ENCODE results near the gene SRC.

Gene SRC

DNA sequence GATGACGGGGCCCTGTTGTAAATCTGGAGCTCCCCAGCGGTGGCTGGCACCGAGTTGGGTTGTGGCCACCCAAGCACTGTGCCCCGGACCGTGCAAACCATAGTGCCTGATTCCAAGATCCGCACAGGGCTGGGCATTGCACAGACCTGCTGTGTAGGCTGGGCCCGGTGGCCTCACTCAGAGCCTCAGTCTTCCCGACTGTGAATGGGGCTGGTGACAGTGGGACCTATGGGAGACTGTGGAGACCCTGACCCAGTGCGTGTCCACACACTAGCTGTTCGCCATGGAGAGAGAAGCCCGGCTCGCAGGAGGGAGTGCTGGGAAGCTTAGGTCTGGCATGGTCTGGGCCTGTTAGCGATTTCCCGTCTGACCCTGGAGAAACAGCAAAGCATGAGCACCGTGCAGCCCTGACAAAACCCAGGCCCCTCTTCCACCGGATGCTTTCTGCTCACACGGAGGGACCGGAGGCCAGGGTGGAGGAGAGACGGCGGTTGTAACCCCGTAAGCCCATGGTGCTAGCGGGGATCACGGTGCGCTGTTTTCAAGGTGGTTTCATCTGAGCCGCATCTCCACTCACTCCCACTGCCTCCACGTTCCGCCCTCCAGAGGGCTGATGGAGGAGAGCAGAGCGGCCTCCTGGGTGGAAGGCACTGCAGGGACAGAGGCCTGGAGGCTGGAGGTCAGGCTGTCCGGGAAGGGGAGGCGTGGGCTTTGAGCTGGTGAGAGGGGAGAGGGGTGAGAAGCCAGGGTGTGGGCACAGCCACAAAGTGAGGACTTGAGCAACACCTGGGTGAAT, 52.2 kb downstream of the SRC start:
- DNase-seq: no peak

DNA sequence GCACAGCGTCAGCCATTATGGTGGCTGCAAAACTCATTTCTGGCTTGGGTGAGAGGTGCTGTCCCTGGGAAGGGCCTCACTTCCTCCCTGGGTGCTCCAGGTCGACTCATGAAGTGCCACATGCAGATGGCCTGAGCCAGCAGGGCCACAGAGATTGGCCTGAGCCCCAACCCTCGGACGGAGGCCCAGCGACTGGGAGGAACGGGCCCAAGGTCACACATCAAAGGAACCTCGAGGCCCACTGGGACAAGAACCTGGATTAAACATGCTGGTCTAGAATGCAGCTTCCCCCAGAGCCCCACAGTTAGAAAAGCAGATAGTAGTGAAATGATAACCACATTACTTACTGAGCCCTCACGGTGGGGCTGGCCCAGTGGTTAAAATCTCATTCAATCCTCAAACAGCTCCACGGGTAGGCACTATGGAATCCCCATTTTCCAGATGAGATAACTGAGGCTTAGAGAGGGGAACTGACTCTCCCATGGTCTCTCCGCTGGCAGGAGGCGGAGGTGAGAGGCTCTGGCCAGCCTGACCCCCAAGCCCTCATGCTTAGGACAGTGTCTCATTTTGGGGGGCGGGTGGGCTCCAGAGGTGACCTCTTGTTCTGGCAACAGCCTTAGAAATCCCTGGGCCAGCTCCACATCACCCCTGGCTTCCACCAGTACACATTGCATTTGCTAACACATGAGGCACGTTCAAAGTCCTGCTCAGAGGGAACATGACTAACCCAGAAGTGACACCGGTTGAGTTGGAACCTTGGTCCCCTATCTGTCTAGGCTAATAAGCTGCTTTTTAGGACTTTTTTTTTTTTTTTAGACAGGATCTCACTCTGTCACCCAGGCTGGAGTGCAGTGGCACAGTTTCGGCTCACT, 53.0 kb downstream of the SRC start:
- DNase-seq: no peak

DNA sequence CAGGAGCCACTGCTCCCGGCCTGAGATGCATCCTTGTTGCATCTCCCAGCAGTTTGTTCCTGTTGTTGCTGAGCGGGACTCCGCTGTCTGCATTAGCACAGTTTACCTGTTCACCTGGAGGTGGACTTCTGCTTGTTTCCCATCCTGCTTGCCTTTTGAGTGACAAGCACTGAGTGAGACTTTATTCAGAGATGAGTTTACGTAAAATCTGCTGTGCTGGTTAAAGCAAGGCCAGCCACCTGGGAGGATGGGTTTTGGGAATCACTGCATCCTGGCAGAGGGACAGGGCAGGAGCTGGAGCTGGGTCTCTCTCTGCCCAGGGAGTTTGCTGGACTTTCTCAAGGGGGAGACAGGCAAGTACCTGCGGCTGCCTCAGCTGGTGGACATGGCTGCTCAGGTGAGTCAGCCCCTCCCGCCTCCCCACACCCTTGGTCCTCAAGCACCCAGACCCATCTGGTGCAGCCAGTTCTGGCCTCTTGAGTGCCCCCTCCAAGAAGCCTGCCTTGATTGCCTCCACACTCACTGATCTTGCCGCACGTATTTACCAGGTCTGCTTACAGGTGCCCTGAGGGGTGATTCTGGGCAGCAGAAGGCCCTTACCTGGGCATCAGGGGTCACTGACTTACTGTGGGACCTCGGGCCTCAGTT, 55.5 kb downstream of the SRC start:
- no peak for DNase-seq

DNA sequence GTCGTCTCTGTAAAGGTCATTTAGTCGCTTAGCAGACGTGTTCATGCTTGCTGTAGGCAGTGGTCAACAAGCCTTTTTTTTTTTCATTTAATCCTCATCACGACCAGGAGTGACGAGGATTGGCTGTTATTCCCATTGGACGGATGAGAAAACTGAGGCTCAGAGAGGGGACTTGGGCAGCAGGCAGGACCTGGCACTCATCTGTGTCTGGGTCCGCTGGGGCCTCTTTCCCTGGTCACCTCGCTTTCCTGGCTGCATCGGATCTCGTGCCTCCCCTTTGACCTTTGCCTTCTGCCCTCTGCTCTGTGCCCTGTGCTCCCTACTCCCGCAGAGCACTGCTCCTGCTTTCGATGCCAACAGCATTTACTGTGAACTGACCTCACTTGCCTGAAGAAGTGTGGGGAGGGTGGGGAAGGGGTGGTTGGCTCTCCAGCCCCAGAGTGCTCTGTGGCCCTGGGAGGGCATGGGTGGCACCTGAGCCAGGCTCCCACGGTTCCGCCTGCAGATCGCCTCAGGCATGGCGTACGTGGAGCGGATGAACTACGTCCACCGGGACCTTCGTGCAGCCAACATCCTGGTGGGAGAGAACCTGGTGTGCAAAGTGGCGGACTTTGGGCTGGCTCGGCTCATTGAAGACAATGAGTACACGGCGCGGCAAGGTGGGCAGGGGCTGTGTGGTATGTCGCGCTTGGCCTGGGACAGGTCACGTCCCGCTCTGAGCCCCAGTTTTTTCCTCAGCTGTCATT, 56.2 kb downstream of the SRC start:
- DNase-seq: no peak

DNA sequence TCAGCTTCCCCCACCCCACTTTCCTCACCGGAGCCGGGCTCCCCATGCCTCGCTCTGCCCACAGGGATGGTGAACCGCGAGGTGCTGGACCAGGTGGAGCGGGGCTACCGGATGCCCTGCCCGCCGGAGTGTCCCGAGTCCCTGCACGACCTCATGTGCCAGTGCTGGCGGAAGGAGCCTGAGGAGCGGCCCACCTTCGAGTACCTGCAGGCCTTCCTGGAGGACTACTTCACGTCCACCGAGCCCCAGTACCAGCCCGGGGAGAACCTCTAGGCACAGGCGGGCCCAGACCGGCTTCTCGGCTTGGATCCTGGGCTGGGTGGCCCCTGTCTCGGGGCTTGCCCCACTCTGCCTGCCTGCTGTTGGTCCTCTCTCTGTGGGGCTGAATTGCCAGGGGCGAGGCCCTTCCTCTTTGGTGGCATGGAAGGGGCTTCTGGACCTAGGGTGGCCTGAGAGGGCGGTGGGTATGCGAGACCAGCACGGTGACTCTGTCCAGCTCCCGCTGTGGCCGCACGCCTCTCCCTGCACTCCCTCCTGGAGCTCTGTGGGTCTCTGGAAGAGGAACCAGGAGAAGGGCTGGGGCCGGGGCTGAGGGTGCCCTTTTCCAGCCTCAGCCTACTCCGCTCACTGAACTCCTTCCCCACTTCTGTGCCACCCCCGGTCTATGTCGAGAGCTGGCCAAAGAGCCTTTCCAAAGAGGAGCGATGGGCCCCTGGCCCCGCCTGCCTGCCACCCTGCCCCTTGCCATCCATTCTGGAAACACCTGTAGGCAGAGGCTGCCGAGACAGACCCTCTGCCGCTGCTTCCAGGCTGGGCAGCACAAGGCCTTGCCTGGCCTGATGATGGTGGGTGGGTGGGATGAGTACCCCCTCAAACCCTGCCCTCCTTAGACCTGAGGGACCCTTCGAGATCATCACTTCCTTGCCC, 57.4 kb downstream of the SRC start:
- no peak for DNase-seq

DNA sequence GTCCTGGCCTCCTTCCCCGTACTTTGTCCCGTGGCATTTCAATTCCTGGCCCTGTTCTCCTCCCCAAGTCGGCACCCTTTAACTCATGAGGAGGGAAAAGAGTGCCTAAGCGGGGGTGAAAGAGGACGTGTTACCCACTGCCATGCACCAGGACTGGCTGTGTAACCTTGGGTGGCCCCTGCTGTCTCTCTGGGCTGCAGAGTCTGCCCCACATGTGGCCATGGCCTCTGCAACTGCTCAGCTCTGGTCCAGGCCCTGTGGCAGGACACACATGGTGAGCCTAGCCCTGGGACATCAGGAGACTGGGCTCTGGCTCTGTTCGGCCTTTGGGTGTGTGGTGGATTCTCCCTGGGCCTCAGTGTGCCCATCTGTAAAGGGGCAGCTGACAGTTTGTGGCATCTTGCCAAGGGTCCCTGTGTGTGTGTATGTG, 58.5 kb downstream of the SRC start:
- DNase-seq: no peak

DNA sequence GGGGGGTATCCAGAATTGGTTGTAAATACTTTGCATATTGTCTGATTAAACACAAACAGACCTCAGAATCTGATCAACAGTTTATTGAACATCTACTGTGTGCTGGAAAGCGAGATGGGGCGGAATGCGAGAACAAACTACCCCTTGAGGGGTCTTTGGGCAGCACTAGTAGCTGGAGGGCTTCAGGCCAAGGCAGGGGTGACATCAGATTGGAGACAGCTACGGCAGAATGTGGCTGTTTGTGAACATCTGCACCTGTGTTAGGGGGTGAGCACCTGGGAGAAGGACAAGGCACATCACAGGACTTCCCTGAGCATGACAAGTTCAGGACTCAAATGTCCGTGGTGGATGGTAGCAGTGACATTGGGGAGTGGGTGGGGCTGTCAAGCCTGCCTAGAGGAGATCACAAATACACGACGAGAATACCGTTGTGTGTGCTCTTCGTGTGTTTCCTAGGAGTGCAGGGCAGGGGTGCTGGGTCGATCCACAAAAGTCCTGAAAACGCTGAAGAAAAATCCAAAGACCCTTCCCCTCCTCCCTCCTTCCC, 59.5 kb downstream of the SRC start:
- no peak for DNase-seq

DNA sequence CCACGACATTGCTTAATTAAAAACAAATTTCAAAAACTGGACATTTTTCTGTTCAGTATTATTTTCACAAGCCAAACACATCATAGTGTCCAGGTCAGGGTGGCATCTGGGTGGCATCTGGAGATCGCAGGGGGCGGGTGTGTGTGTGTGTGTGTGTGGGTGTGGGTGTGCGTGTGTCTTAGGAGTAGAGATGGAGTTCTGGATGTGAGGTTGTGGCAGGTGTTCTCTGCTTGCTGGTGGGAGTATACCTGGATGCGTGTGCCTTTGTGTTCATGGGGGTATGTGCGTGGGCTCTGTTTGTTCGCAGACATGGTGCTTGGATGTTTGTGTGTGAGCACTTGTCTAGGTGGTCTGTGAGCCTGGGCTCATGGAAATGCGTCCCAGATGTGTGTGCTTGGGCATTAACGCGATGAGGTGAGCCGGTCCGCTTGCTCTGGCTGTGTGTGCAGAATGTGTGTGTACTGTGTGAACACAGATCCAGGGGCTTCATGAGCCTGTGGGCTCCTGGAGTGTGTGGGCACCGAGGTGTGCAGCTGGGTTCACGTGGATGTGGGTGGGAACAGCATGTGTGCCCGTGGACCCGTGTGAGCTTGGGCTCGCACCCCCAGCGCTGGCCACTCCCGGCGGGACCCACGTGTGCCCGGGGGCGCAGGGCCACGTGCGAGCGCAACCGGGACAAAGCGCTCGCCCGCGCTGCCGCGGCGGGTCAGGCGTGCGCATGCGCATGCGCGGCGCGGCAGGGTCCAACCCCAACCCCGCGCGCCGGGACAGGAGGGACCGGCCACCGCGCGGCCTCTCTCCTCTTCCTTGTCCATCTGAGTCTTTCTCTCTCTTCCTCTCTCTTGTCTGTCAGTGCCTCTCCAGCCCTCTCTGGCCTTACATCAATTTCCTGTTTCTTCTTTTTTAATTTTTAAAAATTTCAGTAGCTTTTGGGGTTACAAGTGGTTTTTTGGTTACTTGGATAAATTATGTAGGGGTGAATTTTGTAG, 60.4 kb downstream of the SRC start:
- DNase-seq: no peak

DNA sequence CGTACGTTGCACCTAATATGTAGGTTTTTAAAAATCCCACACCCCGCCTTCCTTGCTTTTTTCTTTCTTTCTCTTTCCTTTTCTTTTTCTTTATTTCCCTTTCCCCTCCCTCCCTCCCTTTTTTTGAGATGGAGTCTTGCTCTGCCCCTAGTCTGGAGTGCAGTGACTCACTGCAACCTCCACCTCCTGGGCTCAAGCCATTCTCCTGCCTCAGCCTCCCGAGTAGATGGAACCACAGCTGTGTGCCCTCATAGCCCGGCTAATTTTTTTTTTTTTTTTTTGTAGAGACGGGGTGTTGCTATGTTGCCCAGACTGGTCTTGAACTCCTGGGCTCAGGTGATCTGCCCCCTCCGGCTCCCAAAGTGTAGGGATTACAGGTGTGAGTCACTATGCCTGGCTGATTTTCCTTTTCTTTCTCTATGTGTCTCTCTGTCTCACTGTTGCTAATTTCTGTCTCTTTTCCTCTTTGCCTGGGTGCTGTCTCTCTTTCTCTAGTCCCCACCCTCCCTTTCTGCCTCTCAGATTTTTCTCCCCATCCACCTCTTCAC, 61.2 kb downstream of the SRC start:
- no peak for DNase-seq

DNA sequence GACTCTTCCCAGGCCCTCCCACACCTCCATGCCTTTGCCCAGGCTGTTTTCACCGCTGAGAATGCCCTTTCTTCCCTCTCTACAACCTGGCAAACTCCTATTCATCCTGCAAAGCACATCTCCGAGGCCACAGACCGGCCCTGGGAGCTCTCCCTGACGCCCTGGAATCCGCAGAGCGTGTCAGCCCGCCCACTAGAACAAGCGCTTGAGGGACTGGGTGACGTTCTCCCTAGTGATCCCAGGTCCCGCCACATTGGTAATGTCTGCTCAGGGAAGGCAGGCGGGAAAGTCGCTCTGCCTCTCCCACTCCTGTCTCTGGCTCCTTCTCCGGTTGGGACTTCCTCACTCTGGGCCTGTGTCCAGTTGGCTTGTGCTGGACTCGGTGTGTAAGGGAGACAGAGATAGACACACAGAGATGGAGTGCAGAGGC, 61.6 kb downstream of the SRC start:
- no peak for DNase-seq

DNA sequence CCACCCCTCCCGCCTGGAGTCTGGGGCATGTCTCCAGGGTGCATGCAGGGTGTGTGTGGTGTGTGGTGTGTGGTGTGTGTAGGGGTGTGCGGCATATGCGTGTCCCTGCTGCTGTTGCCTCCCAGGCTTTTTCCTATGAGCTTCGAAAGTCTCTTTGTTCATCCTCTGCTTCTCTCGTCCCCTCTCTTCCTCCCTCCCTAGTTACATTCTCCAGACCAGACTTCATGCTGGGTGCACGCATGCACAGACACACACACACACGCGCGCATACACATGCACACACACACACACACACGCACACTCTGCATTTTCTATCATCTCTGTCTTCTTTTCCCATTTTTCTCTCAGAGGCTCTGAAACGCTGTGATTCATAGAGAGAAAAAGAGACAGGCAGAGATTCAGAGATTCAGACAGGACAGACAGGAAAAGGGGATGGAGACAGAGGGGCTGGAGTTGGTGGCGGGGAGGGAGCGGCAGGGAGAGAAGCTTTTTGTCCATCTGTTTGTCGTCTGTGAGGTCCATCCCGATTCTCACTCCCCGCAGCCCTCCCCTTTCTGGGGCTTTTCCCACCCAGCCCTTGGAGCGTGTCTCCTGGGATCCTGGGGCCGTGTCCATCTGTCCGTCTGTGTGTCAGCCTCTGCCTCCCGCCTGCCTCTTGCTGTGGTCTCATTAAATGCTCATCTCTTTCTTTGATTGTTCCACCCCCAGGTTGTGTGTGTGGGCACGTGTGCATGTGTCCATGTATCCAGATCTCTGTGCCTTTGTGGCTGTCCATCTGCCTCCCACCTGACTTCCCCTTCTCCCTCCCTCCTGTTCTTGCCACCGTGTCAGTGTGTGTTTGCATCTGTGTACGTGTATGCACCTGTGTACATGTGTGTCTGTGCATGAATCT, 62.6 kb downstream of the SRC start:
- DNase-seq: no peak

DNA sequence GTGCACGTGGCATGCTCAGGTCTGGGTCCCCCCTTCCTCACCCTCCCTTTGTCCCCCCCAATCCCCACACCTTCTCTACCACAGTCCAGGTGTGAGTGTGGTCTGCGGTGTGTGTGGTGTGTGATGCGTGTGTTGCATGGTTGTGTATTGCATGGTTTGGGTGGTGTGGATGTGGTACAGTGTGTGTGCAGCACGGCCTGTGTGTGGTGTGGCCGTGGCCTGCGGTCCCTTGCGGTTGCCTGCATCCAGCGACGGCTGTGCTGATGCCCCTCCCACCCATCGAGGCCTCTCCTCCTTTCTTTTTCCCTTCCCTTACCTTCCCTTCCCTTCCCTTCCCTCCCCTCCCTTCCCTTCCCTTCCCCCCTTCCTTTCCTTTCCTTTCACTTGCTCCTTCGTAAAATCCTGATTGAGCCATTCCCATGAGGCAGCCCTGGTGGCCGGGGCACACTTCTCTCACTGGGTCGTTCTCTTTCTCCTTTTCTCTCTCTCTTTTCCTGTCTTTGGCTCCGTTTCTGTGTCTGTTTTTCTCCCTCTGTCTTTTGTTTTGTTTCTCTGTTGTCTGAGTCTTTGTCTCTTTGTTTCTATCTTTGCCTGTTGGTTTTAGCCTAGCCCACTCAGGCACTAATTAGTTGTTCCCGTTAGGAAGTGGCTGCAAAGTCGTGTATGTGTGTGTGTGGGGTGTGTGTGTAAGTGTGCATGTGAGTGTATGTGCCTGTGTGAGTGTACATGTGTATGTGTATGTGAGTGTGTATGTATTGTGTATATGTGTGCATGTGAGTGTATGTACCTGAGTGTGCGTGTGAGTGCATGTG, 65.7 kb downstream of the SRC start:
- no peak for DNase-seq

DNA sequence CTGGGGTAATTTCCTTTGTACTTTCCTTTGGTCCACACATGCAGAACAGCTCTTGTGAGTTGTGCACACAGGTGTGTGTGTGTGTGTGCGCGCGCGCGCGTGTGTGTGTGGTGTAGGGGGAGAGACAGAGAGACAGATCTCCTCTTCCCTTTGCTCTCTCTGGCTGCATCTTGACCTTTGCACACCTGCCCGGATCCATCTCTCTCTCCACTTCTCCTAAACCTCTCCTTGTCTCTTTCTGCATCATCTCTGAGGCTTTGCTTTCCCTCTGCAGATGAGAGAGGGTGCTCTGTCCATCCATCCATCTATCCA, 67.0 kb downstream of the SRC start:
- DNase-seq: no peak

DNA sequence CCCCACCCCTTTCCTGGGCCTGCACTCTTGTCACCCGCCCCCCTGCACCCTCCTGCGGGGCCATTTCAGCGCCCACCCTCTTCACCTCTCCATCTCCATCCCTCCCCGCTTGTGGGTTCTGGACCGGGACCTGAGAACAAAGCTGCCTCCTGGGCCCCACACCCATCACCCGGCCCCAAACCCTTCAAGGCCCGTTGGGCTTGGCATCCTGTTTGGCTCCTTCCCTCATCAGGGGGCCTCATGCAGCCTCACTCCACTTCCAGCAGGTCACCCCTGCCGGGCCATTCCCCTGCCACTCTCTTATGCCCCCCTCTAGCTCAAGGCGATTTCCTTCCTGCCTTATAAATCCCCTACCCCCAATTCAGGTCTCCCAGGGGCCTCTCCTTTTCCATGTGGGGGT, 67.4 kb downstream of the SRC start:
- no peak for DNase-seq

DNA sequence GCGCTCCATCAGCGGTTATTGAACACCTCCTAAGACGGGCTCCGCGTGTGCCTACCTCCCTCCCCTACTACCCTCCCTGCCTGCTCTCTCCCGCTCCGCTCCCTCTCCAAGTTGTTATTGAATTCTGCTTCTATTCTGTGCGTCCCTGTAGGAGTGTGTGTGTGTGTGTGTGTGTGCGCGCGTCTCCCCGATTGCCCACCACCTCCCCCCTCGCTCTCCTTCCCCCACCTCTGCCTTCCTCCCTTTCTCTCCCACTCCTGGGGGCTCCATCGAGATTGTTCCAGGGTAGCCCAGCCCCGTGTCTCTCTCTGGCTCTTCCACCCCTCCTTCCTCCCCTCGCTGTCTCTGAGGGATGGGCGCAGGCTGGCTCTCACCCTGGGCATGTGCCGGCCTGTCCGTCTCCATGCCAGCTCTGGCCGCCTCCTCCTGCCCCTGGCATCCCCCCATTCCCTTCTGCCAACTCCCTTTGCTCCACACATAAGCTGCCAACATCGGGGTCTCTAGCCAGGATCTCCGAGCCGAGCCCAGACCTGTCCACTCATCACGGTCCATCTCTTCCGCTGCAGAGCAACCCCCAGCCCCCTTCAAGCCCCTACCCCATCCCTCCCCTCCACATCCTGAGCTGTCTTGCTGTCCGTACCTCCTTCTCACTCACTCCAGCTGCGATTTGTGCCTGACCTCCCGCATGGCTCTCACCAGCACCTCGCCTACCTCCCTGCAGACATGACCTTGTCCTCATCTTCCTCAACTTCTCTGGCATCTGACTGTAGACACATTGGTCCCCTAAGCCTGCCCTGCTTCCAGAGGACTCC, 68.5 kb downstream of the SRC start:
- DNase-seq: no peak

DNA sequence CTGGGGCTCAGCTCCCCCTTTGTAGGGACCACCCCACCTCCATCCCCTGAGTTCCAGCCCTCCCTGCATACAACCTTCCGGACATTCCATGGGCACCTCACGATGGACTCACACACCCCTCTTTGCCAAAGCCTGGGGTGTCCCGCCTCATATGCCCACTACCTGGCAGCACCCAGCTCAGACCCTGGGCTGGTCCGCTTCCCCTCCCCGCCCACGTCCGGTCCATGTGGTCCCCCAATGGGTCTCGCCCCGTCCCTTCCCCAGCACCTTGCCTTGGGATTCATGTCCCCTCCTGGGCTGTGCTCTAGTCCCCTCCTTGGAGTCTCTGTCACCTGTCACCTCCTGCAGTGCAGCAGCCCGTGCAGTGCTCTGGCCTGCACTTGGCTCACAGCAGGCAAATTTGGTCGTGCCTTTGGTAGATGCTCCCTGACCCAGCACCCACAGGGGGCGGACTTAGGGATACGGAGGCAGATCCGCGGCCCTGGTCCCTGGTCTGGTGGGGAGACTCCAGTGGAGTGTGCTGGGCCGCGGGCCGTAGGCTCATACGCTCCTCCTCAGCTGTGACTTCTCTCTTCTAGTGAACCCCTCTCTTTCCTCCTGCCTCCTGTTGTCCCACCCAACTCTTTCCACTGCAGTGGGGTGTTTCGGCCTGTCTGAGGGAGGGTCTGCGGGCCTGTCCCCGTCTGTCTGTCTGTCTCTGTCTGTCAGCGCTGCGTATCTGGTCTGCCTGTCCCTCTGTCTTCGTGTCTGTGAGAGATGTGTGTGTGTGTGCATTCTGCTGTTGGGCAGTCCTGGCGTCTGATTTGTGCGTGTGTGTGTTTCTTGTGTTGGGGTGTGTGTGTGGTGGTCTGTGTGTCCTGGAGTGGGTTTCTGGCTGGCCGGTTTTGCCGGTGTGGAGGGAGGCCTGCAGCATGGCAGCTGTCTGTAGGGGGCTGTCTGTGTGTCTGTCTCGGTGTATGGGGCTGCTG, 69.5 kb downstream of the SRC start:
- no peak for DNase-seq
